HepG2 (cell line): ENCODE results near the gene USF2. TPM values are rescaled to one million over a fixed set of nuclear protein-coding genes. Genes with fewer than 3 reads are reported as not detected.

Source experiments
- ATAC-seq: fragments of 200-7000 bp; cut with Tn5 transposase; 3 replicates; pipeline ENCODE4 v1.9.1; 2020; ENCODE audit warnings: mild to moderate bottlenecking, moderate library complexity
- BruUV-seq: library from RNA; stranded (reverse); fragments of 400-500 nt; replicated peaks from 2 replicates; lab custom pipeline; 2021; lab: Mats Ljungman, UMichigan
- CTCF ChIA-PET: fragments of 300-600 bp; formaldehyde crosslinking; extraction: SDS; loops from one replicate; lab custom pipeline; 2021; ENCODE audit warnings: low total read pairs, inconsistent platforms, low intra/inter-chr PET ratio; lab: Yijun Ruan, JAX
- POLR2A ChIA-PET: fragments of 350-600 bp; sonication (Branson Sonifier 250); formaldehyde crosslinking; loops from one replicate; lab custom pipeline; 2020; ENCODE audit warnings: antibody characterized with exemption, inconsistent platforms; lab: Yijun Ruan, JAX
- DNase-seq: peaks from one replicate; pipeline ENCODE4 v3.0.0-alpha.2; 2015; ENCODE audit warnings: low spot score
- FAIRE-seq: peaks from 3 replicates; lab custom pipeline; 2011; peaks lifted over from hg19 to GRCh38; lab: Jason Lieb, UNC
- H2AFZ ChIP-seq: one replicate; pipeline ENCODE4 v1.6.1; 2011; ENCODE audit warnings: low read length, inconsistent platforms
- H3K27ac ChIP-seq: fragments of 300-600 bp; 3 replicates; pipeline ENCODE4 v1.8.0; 2011; ENCODE audit warnings: mixed run types, mild to moderate bottlenecking, mixed read lengths, low read length, inconsistent platforms; ENCODE audit not compliant: insufficient read depth; ENCODE audit errors: extremely low read length
- H3K27me3 ChIP-seq, 2 experiments: fragments of 200-600 bp in 1 of 2; 2 replicates in 1 of 2; 3 replicates in 1 of 2; pipeline versions ENCODE4 v1.6.0 to v1.8.0; 2011; ENCODE audit warnings: low read length in 2 of 2, mild to moderate bottlenecking in 2 of 2, moderate library complexity in 2 of 2, inconsistent platforms in 1 of 2; ENCODE audit not compliant: insufficient read depth in 2 of 2, control insufficient read depth in 1 of 2
- H3K36me3 ChIP-seq, 2 experiments: fragments of 200-600 bp in 1 of 2; replicated peaks in 1 of 2; 2 replicates in 1 of 2; 3 replicates in 1 of 2; pipeline versions ENCODE4 v1.5.1 to v1.8.0; 2011; ENCODE audit warnings: low read length in 2 of 2, inconsistent platforms in 1 of 2; ENCODE audit not compliant: insufficient read depth in 2 of 2, control insufficient read depth in 1 of 2
- H3K4me1 ChIP-seq: 2 replicates; pipeline ENCODE4 v1.5.1; 2012; ENCODE audit warnings: low read length, inconsistent platforms; ENCODE audit not compliant: insufficient read depth
- H3K4me2 ChIP-seq: 2 replicates; pipeline ENCODE4 v1.6.0; 2011; ENCODE audit warnings: low read depth, low read length, inconsistent platforms
- H3K4me3 ChIP-seq, 3 experiments: fragments of 200-600 bp in 1 of 3; sonication (generic), shearing (Covaris generic) in 1 of 3; replicated peaks in 1 of 3; 2 replicates each; pipeline ENCODE4 v1.5.1; 2011 to 2016; ENCODE audit warnings: low read length in 3 of 3, inconsistent platforms in 2 of 3, low read depth in 2 of 3, mild to moderate bottlenecking in 2 of 3, control low read depth in 1 of 3, mixed read lengths in 1 of 3; ENCODE audit not compliant: insufficient read depth in 1 of 3
- H3K79me2 ChIP-seq: one replicate; pipeline ENCODE4 v1.6.1; 2011; ENCODE audit warnings: low read length, inconsistent platforms; ENCODE audit not compliant: insufficient read depth
- H3K9ac ChIP-seq: 2 replicates; pipeline ENCODE4 v1.6.0; 2011; ENCODE audit warnings: mild to moderate bottlenecking, low read depth, low read length, inconsistent platforms; ENCODE audit not compliant: insufficient read depth
- H3K9me3 ChIP-seq: 2 replicates; pipeline ENCODE4 v1.5.1; 2012; ENCODE audit warnings: mild to moderate bottlenecking, low read length
- H4K20me1 ChIP-seq: 2 replicates; pipeline ENCODE4 v1.6.0; 2011; ENCODE audit warnings: inconsistent platforms, mild to moderate bottlenecking, low read length, moderate library complexity; ENCODE audit not compliant: insufficient read depth
- BRCA1 ChIP-seq: sonication (generic); formaldehyde crosslinking; IDR thresholded peaks from 2 replicates; pipeline ENCODE4 v1.4.0; 2020; ENCODE audit warnings: missing genetic modification reagents
- CHD4 ChIP-seq: fragments of 200-600 bp; sonication (generic); IDR thresholded peaks from 2 replicates; pipeline ENCODE4 v1.7.0; 2017; ENCODE audit warnings: mild to moderate bottlenecking, low read length, borderline replicate concordance
- GABPB1 ChIP-seq: IDR thresholded peaks from 2 replicates; pipeline ENCODE4 v1.6.1; 2016; ENCODE audit warnings: mild to moderate bottlenecking, missing genetic modification reagents, moderate library complexity, missing compliant biosample characterization
- SRY ChIP-seq: sonication (generic); formaldehyde crosslinking; IDR thresholded peaks from 2 replicates; pipeline ENCODE4 v1.8.0; 2022; ENCODE audit warnings: mild to moderate bottlenecking, missing genetic modification reagents
- ZBTB3 ChIP-seq: sonication (generic); formaldehyde crosslinking; IDR thresholded peaks from 2 replicates; pipeline ENCODE4 v1.4.0; 2020; ENCODE audit warnings: low read depth, mild to moderate bottlenecking, moderate library complexity, missing genetic modification reagents, borderline replicate concordance
- ZNF224 ChIP-seq: sonication (generic); formaldehyde crosslinking; IDR thresholded peaks from 2 replicates; pipeline ENCODE4 v1.5.0; 2020; ENCODE audit warnings: mild to moderate bottlenecking, missing genetic modification reagents
- ZNF350 ChIP-seq: sonication (generic); formaldehyde crosslinking; IDR thresholded peaks from 2 replicates; pipeline ENCODE4 v1.4.0; 2020; ENCODE audit warnings: mild to moderate bottlenecking, low read depth, missing genetic modification reagents, borderline replicate concordance
- ZNF749 ChIP-seq: sonication (generic); formaldehyde crosslinking; IDR thresholded peaks from 2 replicates; pipeline ENCODE4 v1.8.0; 2022; ENCODE audit warnings: mild to moderate bottlenecking, missing genetic modification reagents, moderate library complexity, borderline replicate concordance
- ZNF773 ChIP-seq: sonication (generic); formaldehyde crosslinking; IDR thresholded peaks from 2 replicates; pipeline ENCODE4 v1.4.0; 2020; ENCODE audit warnings: missing genetic modification reagents, borderline replicate concordance
- WGBS: methylation state at CpG from one replicate; pipeline ENCODE4 v1.1.6; 2017; ENCODE audit warnings: low lambda C conversion rate; 5-methylcytosine and 5-hydroxymethylcytosine counted together
- in situ Hi-C: cut with HindIII; loops from 2 replicates; pipeline ENCODE4 v1.10.0; 2017; ENCODE audit warnings: low pct_unique_long_range_greater_than_20kb; ENCODE audit not compliant: extremely low pct_ligation_motif_present
- intact Hi-C: fragments of 100-400 bp; cut with micrococcal nuclease; formaldehyde crosslinking; loops from one replicate; pipeline ENCODE4 v1.10.0; 2022; ENCODE audit not compliant: unreplicated experiment
- polyA plus RNA-seq, 8 experiments: library from polyadenylated mRNA; depleted of rRNA in 3 of 8; stranded (reverse) in 7 of 8; unstranded in 1 of 8; fragments of >200 nt; fragmentation: Illumina TruSeq in 4 of 8; extraction: Trizol in 4 of 8; gene quantifications; 2 replicates each; pipeline versions ENCODE4 v1.2.1 to v1.2.3, GENCODE V29; 2011 to 2016; ENCODE audit warnings: low read depth in 4 of 8, missing spikeins in 1 of 8, mixed read lengths in 1 of 8; ENCODE audit not compliant: insufficient read depth in 1 of 8
- total RNA-seq, 5 experiments: library from RNA; depleted of rRNA; stranded (reverse); fragments of >200 nt; fragmentation: Illumina TruSeq; extraction: Trizol; gene quantifications; 2 replicates each; pipeline ENCODE4 v1.2.3, GENCODE V29; 2016; ENCODE audit warnings: low read depth in 1 of 5
- TF ChIP-seq, protein P1 (sequence below): sonication (generic); formaldehyde crosslinking; IDR thresholded peaks from 2 replicates; pipeline ENCODE4 v1.4.0; 2020; ENCODE audit warnings: mild to moderate bottlenecking, missing genetic modification reagents, borderline replicate concordance
- TF ChIP-seq, protein P2 (sequence below): sonication (generic); formaldehyde crosslinking; IDR thresholded peaks from 2 replicates; pipeline ENCODE4 v1.4.0; 2020; ENCODE audit warnings: missing genetic modification reagents, mild to moderate bottlenecking, borderline replicate concordance
- TF ChIP-seq, protein P3 (sequence below): sonication (generic); formaldehyde crosslinking; IDR thresholded peaks from 2 replicates; pipeline ENCODE4 v1.9.0; 2022; ENCODE audit warnings: missing genetic modification reagents, mild to moderate bottlenecking, borderline replicate concordance
- TF ChIP-seq, protein P4 (sequence below): sonication (generic); formaldehyde crosslinking; IDR thresholded peaks from 2 replicates; pipeline ENCODE4 v1.5.0; 2020; ENCODE audit warnings: missing genetic modification reagents

The USF2 gene
- total and polyA plus RNA-seq, 2 of the 13 experiments (the other 11 are each of a cell fraction or from before 2014, with no cell fraction given) = 54.9 to 106 TPM

DNA sequence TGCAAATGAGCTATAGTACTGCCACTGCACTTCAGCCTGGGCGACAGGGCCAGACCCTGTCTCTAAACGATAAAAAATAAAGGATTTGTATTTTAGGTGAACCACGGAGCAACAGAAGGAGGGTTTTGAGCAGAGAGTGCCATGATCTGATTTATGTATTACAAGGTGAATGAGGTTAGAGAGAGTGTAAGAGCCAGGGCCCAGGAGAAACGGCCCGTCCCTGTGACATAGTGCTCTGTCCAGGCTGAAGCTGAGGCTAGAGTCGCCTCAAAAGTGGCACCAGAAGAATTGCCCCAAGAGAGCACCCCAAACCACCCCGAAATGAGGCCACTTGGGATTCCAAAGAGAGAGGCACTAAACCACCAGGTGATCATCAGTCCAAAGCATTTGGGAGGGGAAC is 40.1 kb downstream of the USF2 start:
- H3K9me3 ChIP-seq = no peaks in the 10 kb centered on the region
- H3K4me3 ChIP-seq = no peak overlapping the region
- no peak overlapping the region for H3K9ac ChIP-seq
- H3K4me1 ChIP-seq = peaks cover 92% of the 10 kb centered on the region
- no peaks in the 10 kb centered on the region for H4K20me1 ChIP-seq
- 86% methylated on average over 7 of the region's 7 CpGs for WGBS
- in situ Hi-C loops (no loop called here), intact Hi-C loops (no loop called here)
- peak overlapping the region; percentile 48 for H3K4me2 ChIP-seq
- no peak for FAIRE-seq
- H2AFZ ChIP-seq = no peak overlapping the region
- ATAC-seq = no peak
- no peaks in the 10 kb centered on the region for H3K79me2 ChIP-seq
- CTCF ChIA-PET = no interaction called here
- no peaks in the 10 kb centered on the region for H3K27me3 ChIP-seq
- H3K36me3 ChIP-seq = no peaks in the 10 kb centered on the region
- BruUV-seq = no TSS peak
- peak overlapping the region; percentile 61 for H3K27ac ChIP-seq
- DNase-seq = no peak
- POLR2A ChIA-PET = interaction anchor here (0.9 to 3.7 kb wide), 5 partner anchors 8 to 41 kb away, joined by 3 to 16 read pairs (median 4); partner anchors contain the start of gene HAMP
- peak; percentile 42; the same call in 1 of the 2 replicates for TF ChIP-seq CHD4
- TF ChIP-seq ZNF224 = no peak
- TF ChIP-seq, protein P1, sequence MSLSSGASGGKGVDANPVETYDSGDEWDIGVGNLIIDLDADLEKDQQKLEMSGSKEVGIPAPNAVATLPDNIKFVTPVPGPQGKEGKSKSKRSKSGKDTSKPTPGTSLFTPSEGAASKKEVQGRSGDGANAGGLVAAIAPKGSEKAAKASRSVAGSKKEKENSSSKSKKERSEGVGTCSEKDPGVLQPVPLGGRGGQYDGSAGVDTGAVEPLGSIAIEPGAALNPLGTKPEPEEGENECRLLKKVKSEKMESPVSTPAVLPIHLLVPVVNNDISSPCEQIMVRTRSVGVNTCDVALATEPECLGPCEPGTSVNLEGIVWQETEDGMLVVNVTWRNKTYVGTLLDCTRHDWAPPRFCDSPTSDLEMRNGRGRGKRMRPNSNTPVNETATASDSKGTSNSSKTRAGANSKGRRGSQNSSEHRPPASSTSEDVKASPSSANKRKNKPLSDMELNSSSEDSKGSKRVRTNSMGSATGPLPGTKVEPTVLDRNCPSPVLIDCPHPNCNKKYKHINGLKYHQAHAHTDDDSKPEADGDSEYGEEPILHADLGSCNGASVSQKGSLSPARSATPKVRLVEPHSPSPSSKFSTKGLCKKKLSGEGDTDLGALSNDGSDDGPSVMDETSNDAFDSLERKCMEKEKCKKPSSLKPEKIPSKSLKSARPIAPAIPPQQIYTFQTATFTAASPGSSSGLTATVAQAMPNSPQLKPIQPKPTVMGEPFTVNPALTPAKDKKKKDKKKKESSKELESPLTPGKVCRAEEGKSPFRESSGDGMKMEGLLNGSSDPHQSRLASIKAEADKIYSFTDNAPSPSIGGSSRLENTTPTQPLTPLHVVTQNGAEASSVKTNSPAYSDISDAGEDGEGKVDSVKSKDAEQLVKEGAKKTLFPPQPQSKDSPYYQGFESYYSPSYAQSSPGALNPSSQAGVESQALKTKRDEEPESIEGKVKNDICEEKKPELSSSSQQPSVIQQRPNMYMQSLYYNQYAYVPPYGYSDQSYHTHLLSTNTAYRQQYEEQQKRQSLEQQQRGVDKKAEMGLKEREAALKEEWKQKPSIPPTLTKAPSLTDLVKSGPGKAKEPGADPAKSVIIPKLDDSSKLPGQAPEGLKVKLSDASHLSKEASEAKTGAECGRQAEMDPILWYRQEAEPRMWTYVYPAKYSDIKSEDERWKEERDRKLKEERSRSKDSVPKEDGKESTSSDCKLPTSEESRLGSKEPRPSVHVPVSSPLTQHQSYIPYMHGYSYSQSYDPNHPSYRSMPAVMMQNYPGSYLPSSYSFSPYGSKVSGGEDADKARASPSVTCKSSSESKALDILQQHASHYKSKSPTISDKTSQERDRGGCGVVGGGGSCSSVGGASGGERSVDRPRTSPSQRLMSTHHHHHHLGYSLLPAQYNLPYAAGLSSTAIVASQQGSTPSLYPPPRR (CRISPR knock-in tag) = no peak
- TF ChIP-seq BRCA1 (CRISPR knock-in tag) = 0 out of 2 replicates have a peak, but pooled peaks have one; percentile 10
- no peak for TF ChIP-seq ZBTB3 (CRISPR knock-in tag)
- no peak for TF ChIP-seq ZNF350
- TF ChIP-seq, protein P2, sequence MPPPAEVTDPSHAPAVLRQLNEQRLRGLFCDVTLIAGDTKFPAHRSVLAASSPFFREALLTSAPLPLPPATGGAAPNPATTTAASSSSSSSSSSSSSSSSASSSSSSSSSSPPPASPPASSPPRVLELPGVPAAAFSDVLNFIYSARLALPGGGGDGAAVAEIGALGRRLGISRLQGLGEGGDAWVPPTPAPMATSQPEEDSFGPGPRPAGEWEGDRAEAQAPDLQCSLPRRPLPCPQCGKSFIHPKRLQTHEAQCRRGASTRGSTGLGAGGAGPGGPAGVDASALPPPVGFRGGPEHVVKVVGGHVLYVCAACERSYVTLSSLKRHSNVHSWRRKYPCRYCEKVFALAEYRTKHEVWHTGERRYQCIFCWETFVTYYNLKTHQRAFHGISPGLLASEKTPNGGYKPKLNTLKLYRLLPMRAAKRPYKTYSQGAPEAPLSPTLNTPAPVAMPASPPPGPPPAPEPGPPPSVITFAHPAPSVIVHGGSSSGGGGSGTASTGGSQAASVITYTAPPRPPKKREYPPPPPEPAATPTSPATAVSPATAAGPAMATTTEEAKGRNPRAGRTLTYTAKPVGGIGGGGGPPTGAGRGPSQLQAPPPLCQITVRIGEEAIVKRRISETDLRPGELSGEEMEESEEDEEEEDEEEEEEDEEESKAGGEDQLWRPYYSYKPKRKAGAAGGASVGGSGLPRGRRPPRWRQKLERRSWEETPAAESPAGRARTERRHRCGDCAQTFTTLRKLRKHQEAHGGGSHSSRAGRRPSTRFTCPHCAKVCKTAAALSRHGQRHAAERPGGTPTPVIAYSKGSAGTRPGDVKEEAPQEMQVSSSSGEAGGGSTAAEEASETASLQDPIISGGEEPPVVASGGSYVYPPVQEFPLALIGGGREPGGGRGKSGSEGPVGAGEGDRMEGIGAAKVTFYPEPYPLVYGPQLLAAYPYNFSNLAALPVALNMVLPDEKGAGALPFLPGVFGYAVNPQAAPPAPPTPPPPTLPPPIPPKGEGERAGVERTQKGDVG (CRISPR knock-in tag) = 0 out of 2 replicates have a peak, but pooled peaks have one; percentile 2
- TF ChIP-seq, protein P3, sequence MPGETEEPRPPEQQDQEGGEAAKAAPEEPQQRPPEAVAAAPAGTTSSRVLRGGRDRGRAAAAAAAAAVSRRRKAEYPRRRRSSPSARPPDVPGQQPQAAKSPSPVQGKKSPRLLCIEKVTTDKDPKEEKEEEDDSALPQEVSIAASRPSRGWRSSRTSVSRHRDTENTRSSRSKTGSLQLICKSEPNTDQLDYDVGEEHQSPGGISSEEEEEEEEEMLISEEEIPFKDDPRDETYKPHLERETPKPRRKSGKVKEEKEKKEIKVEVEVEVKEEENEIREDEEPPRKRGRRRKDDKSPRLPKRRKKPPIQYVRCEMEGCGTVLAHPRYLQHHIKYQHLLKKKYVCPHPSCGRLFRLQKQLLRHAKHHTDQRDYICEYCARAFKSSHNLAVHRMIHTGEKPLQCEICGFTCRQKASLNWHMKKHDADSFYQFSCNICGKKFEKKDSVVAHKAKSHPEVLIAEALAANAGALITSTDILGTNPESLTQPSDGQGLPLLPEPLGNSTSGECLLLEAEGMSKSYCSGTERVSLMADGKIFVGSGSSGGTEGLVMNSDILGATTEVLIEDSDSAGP (CRISPR knock-in tag) = no peak
- TF ChIP-seq SRY (CRISPR knock-in tag) = no peak
- TF ChIP-seq ZNF773 (CRISPR knock-in tag) = no peak
- TF ChIP-seq GABPB1 (CRISPR knock-in tag) = no peak
- TF ChIP-seq, protein P4, sequence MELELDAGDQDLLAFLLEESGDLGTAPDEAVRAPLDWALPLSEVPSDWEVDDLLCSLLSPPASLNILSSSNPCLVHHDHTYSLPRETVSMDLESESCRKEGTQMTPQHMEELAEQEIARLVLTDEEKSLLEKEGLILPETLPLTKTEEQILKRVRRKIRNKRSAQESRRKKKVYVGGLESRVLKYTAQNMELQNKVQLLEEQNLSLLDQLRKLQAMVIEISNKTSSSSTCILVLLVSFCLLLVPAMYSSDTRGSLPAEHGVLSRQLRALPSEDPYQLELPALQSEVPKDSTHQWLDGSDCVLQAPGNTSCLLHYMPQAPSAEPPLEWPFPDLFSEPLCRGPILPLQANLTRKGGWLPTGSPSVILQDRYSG (CRISPR knock-in tag) = no peak
- TF ChIP-seq ZNF749 (CRISPR knock-in tag) = no peak
